Activated CD4-positive, alpha-beta memory T cell treated with anti-CD3 and anti-CD28 coated beads for 36 hours (primary cell): ENCODE measurements around the gene C19orf73. TPM values are rescaled to one million over a fixed set of nuclear protein-coding genes. Genes with fewer than 3 reads are reported as not detected.
A peak's percentile ranks its signal among the peaks of the same experiment; 100 is the strongest.
"Not testable (repeated sequence)": the region's sequence is repeated elsewhere in the genome, so short reads cannot be mapped to it uniquely, and the experiment has no call there.

Source experiments
- CTCF ChIA-PET: fragments of 350-600 bp; sonication (Branson Sonifier 250); formaldehyde crosslinking; loops from one replicate; lab custom pipeline; 2021; ENCODE audit warnings: antibody characterized with exemption, inconsistent platforms; lab: Charles Lee
- POLR2A ChIA-PET: fragments of 350-600 bp; sonication (Branson Sonifier 250); formaldehyde crosslinking; loops from one replicate; lab custom pipeline; 2021; ENCODE audit warnings: antibody characterized with exemption; lab: Charles Lee
- DNase-seq: peaks from one replicate; pipeline ENCODE4 v3.0.0-alpha.2; 2020
- H3K27ac Mint-ChIP-seq: one replicate; pipeline ENCODE4 v1.8.0; 2021; ENCODE audit warnings: mixed read lengths
- H3K27me3 Mint-ChIP-seq: one replicate; pipeline ENCODE4 v1.8.0; 2021; ENCODE audit warnings: mixed read lengths
- H3K36me3 Mint-ChIP-seq: one replicate; pipeline ENCODE4 v1.8.0; 2021; ENCODE audit warnings: mixed read lengths
- H3K4me1 Mint-ChIP-seq: one replicate; pipeline ENCODE4 v1.8.0; 2021; ENCODE audit warnings: low read depth, mixed read lengths
- H3K4me3 Mint-ChIP-seq: one replicate; pipeline ENCODE4 v1.8.0; 2021; ENCODE audit warnings: mild to moderate bottlenecking, mixed read lengths
- H3K9me3 Mint-ChIP-seq: one replicate; pipeline ENCODE4 v1.8.0; 2021; ENCODE audit warnings: mixed read lengths
- intact Hi-C: fragments of 100-400 bp; cut with micrococcal nuclease; formaldehyde crosslinking; loops from one replicate; pipeline ENCODE4 v1.15.1; 2023
- total RNA-seq, 2 experiments: library from RNA; stranded (reverse); gene quantifications; one replicate each; pipeline ENCODE4 v1.2.3, GENCODE V29; 2021

The C19orf73 gene
- total RNA-seq, 2 experiments from 2014 or later, result 1.4 TPM

DNA sequence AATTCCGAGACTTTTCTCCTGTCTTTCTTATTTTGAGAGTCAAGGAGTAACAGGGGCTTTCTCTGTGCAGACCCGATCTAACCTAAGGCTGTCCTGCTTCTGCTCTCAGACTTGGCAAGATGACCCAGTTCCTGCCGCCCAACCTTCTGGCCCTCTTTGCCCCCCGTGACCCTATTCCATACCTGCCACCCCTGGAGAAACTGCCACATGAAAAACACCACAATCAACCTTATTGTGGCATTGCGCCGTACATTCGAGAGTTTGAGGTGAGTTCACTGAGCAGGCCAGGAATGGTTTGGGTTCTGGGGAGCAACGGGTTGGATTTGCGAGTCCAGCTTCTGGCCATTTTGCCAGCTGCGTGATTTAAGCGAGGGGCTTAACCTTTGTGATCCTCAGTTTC, 32.6 kb downstream of the C19orf73 start:
- ChIA-PET POLR2A (interaction anchor here (0.8 kb wide), 1 partner anchor 28 kb away, joined by 3 read pairs; the partner anchor contains the start of gene LIN7B), CTCF (interaction anchor here (1.2 to 4.0 kb wide), 5 partner anchors 9 to 62 kb away, joined by 3 to 42 read pairs (median 6); no protein-coding TSS in a partner anchor)
- peak overlapping the region; percentile 96 for H3K4me3 Mint-ChIP-seq
- no peaks in the 10 kb centered on the region for H3K9me3 Mint-ChIP-seq
- peaks cover 39% of the 10 kb centered on the region for H3K4me1 Mint-ChIP-seq
- DNase-seq, result no peak
- no peaks in the 10 kb centered on the region for H3K27me3 Mint-ChIP-seq
- intact Hi-C loops, result loop anchor here (10.0 kb wide), 1 partner anchor 91 kb away; the partner anchor contains the start of genes GYS1 and RUVBL2
- H3K27ac Mint-ChIP-seq, result peak overlapping the region; percentile 82
- peaks cover 38% of the 10 kb centered on the region for H3K36me3 Mint-ChIP-seq

GRCh38 chr19:49085868-49086232, 33.1 kb downstream of the C19orf73 start:
- Mint-ChIP-seq H3K27ac (peak overlapping the region; percentile 82), H3K9me3 (no peaks in the 10 kb centered on the region), H3K4me3 (peak overlapping the region; percentile 96), H3K27me3 (no peaks in the 10 kb centered on the region), H3K36me3 (peaks cover 35% of the 10 kb centered on the region), H3K4me1 (peaks cover 37% of the 10 kb centered on the region)
- CTCF ChIA-PET, result interaction anchor here (1.2 to 4.0 kb wide), 4 partner anchors 9 to 62 kb away, joined by 3 to 42 read pairs (median 6); no protein-coding TSS in a partner anchor
- no peak for DNase-seq
- intact Hi-C loops, result loop anchor here (1.0 to 10.0 kb wide), 3 partner anchors 33 to 440 kb away; partner anchors contain the start of genes C19orf73, CA11, GYS1 and PPFIA3
- POLR2A ChIA-PET, result interaction anchor here (0.8 kb wide), 1 partner anchor 28 kb away, joined by 3 read pairs; the partner anchor contains the start of gene LIN7B

DNA sequence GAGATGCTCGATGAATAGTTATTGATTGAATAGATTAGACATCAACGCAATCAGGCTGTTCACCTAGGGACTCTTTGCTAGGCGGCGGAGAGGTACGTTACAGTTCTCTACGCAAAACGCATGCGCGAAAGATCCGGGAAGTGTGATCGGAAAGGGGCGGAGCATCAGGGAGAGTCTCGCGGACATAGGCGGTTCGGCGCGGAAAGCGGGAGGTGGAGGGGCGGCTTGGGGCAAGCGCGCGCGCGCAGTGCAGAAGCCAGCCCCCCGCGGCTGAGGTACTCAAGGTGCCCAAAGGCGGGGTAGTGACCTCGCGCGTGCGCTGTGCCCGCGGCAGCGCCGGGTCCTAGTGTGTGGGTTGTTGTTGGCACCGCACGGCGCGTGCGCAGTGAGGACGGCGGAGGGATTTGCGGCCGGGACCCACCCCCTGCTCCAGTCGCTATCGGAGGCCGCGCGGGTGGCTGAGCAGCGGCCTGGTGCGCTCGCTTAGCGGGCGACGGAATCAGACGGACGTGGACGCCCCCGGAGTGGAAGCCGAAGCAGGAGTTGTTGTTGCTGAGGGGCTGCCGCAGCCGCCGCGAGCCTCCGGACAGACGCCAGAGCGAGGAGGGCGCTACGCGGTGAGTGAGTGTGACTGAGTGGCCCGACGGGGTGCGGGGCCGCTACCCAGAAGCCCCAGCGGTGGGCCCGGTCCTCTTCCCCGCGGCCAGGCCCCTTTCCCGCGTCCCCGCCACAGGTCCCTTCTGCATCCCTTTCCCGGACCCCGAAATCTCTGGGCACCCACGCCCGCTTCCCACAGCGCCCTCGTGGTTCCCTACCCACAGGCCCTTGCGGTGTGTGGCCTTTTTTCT, 33.7 kb downstream of the C19orf73 start, which contains the start of gene SNRNP70:
Gene SNRNP70, plus strand, starts transcription at position 432 of the 848 bp plus-strand sequence. CDS start 964 bp downstream, outside the sequence.
- DNase-seq, result peak; percentile 99
- ChIA-PET POLR2A (no interaction called here), CTCF (interaction anchor here (2.5 to 4.0 kb wide), 2 partner anchors 13 to 21 kb away, joined by 8 to 42 read pairs; no protein-coding TSS in a partner anchor)
- H3K27me3 Mint-ChIP-seq, result no peaks in the 10 kb centered on the region
- H3K36me3 Mint-ChIP-seq, result peaks cover 29% of the 10 kb centered on the region
- H3K9me3 Mint-ChIP-seq, result no peaks in the 10 kb centered on the region
- peaks cover 31% of the 10 kb centered on the region for H3K4me1 Mint-ChIP-seq
- peak within 1 kb of the TSS; percentile 96 for H3K4me3 Mint-ChIP-seq
- H3K27ac Mint-ChIP-seq, result peak within 1 kb of the TSS; percentile 82
- intact Hi-C loops, result loop anchor here (1.0 to 10.0 kb wide), 3 partner anchors 34 to 439 kb away; partner anchors contain the start of genes C19orf73, CA11, GYS1 and PPFIA3

DNA sequence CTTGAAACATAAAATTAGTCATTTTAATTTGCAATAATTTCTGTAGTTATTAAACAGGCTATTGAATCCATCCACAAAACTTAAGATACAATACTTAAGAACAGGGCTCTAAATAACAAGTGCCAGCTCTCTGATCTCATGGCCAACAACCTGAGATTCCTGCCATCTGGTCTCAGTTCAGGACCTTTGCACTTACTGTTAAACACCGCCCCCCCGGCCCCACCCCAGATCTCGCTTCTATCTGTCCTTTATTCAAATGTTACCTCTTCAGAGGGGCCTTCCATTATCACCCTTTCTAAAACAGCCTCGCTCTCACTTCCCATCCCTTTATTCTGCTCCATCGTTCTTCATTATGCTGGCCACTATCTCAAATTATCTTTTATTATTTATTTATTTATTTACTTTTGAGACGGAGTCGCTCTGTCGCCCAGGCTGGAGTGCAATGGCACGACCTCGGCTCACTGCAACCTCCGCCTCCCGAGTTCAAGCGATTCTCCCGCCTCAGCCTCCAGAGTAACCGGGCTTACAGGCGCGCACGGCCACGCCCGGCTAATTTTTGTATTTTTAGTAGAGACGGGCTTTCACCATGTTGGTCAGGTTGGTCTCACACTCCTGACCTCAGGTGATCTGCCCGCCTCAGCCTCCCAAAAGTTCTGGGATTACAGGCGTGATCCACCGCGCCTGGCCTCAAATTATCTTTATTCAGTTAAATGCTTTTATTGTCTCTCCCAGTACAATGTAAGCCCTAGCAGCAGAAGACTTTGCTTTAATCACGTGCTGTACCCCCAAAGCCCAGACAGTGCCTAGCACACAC, 34.5 kb downstream of the C19orf73 start:
- ChIA-PET POLR2A (no interaction called here), CTCF (no interaction called here)
- Mint-ChIP-seq H3K9me3 (no peaks in the 10 kb centered on the region), H3K27me3 (no peaks in the 10 kb centered on the region), H3K4me3 (peak overlapping the region; percentile 96), H3K36me3 (peaks cover 27% of the 10 kb centered on the region), H3K27ac (peak overlapping the region; percentile 82), H3K4me1 (peaks cover 29% of the 10 kb centered on the region)
- intact Hi-C loops, result loop anchor here (1.0 to 10.0 kb wide), 3 partner anchors 35 to 438 kb away; partner anchors contain the start of genes C19orf73, CA11, GYS1 and PPFIA3
- DNase-seq, result no peak

DNA sequence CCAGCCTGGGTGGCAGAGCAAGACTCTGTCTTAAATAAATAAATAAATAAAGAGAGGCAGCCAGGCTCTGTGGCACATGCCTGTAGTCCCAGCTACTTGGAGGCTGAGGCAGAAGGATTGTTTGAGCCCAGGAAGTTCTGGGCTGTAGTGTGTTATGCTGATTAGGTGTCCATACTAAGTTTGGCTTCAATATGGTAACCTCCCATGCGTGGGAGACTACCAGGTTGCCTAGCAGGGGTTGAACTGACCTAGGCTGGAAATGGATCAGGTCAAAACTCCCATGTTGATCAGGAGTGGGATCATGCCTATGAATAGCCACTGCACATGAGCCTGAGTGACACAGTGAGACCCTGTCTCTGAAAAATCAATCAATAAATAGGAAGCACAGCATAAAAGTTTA, 37.7 kb downstream of the C19orf73 start:
- Mint-ChIP-seq H3K9me3 (no peaks in the 10 kb centered on the region), H3K27ac (no peak overlapping the region), H3K36me3 (peaks cover 8% of the 10 kb centered on the region), H3K4me3 (no peak overlapping the region), H3K27me3 (peaks cover 2% of the 10 kb centered on the region), H3K4me1 (peaks cover 12% of the 10 kb centered on the region)
- POLR2A ChIA-PET, result no interaction called here
- CTCF ChIA-PET, result interaction anchor here (2.3 kb wide), 1 partner anchor 17 kb away, joined by 13 read pairs; no protein-coding TSS in a partner anchor
- intact Hi-C loops, result loop anchor here (10.0 kb wide), 1 partner anchor 86 kb away; the partner anchor contains the start of genes GYS1 and RUVBL2
- no peak for DNase-seq

- no peak overlapping the region for H3K4me3 Mint-ChIP-seq
- DNase-seq, result no peak
- CTCF ChIA-PET, result interaction anchor here (0.6 kb wide), 1 partner anchor 87 kb away, joined by 3 read pairs; the partner anchor contains the start of genes GYS1 and RUVBL2
- no peaks in the 10 kb centered on the region for H3K9me3 Mint-ChIP-seq
- H3K27me3 Mint-ChIP-seq, result peaks cover 6% of the 10 kb centered on the region
- POLR2A ChIA-PET, result no interaction called here
- intact Hi-C loops, result loop anchor here (10.0 kb wide), 1 partner anchor 86 kb away; the partner anchor contains the start of genes GYS1 and RUVBL2
- peaks cover 7% of the 10 kb centered on the region for H3K4me1 Mint-ChIP-seq
- peaks cover 3% of the 10 kb centered on the region for H3K36me3 Mint-ChIP-seq
- no peak overlapping the region for H3K27ac Mint-ChIP-seq
These were observed 38.6 kb downstream of the C19orf73 start for GRCh38 chr19:49080392-49080791.

- H3K36me3 Mint-ChIP-seq, POLR2A ChIA-PET, H3K4me3 Mint-ChIP-seq, H3K9me3 Mint-ChIP-seq, H3K27ac Mint-ChIP-seq: not testable (repeated sequence)
- intact Hi-C loops, result loop anchor here (2.0 kb wide), 1 partner anchor 72 kb away; no protein-coding TSS in a partner anchor
- CTCF ChIA-PET, result interaction anchor here (0.6 to 2.6 kb wide), 6 partner anchors 15 to 124 kb away, joined by 3 to 8 read pairs (median 4); no protein-coding TSS in a partner anchor
- H3K27me3 Mint-ChIP-seq, result peaks cover 36% of the 10 kb centered on the region
- peaks cover 11% of the 10 kb centered on the region for H3K4me1 Mint-ChIP-seq
- DNase-seq, result peak; percentile 45
These were observed 44.1 kb downstream of the C19orf73 start for GRCh38 chr19:49074869-49075268.

DNA sequence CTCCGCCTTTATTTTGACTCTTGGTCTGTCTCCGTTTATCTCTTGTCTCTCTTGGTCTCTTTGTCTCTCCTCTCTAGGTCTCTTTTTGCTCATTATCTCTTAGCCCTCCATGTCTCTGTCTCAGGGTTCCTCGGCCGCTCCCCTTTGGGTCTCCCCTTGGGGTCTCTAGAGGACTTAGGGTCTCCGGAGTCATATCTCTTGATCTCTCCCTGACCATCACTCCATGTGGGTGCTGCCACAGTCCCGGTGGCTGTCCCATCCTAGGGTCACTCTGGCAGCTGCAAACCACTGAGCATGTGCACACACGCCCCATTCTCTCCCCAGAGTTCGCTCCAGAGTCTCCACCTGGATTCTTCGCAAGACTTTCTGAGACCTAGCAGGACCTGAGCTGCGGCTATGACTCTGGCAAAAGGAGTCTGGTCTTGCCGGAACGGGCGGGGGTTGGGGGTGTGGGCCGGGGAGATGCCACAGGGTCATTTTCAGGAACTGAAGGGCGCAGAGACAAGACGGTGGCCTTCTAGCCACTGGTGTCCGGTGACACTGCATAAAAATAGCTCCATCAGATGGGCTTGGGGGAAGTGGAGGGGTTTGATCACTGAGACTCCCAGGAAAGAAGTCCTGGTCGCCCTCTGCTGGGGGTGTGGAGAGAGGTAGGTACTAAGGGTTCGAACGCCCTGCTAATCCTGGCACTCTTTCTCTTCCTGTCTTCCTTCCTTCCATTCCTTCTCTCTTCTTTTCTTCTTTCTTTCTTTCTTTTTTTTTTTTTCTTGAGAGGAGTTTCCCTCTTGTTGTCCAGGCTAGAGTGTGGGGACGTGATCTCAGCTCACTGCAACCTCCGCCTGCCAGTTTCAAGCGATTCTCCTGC, 45.2 kb downstream of the C19orf73 start:
- peaks cover 45% of the 10 kb centered on the region for H3K27me3 Mint-ChIP-seq
- no peaks in the 10 kb centered on the region for H3K36me3 Mint-ChIP-seq
- no peak for DNase-seq
- ChIA-PET POLR2A (no interaction called here), CTCF (interaction anchor here (0.7 to 2.6 kb wide), 8 partner anchors 8 to 125 kb away, joined by 3 to 8 read pairs (median 4); partner anchors contain the start of genes GYS1 and RUVBL2)
- H3K9me3 Mint-ChIP-seq, result no peaks in the 10 kb centered on the region
- H3K4me1 Mint-ChIP-seq, result peaks cover 11% of the 10 kb centered on the region
- H3K27ac Mint-ChIP-seq, result no peak overlapping the region
- no peak overlapping the region for H3K4me3 Mint-ChIP-seq
- intact Hi-C loops, result loop anchor here (2.0 kb wide), 1 partner anchor 73 kb away; no protein-coding TSS in a partner anchor

GRCh38 chr19:49071860-49072547, 46.9 kb downstream of the C19orf73 start:
- Mint-ChIP-seq H3K4me1 (peaks cover 11% of the 10 kb centered on the region), H3K36me3 (no peaks in the 10 kb centered on the region), H3K27ac (no peak overlapping the region), H3K4me3 (no peak overlapping the region), H3K9me3 (no peaks in the 10 kb centered on the region), H3K27me3 (peaks cover 54% of the 10 kb centered on the region)
- CTCF ChIA-PET, result interaction anchor here (0.7 to 1.6 kb wide), 2 partner anchors 63 to 74 kb away, joined by 3 to 4 read pairs; no protein-coding TSS in a partner anchor
- intact Hi-C loops, result no loop called here
- DNase-seq, result peak; percentile 34
- POLR2A ChIA-PET, result no interaction called here

DNA sequence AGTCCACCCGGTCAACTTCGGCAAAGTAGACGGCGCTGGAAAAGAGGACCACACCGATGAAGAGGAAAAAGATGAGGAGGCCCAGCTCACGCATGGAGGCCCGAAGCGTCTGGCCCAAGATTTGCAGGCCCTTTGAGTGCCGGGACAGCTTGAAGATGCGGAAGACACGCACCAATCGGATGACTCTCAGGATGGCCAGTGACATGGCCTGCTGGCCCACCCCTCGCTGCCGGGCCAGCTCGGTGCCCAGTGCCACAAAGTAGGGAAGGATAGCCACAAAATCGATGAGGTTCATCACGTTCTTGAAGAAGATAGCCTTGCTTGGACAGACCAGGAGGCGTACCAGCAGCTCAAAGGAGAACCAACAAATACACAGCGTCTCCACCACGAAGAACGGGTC, 48.5 kb downstream of the C19orf73 start:
- intact Hi-C loops, result no loop called here
- ChIA-PET CTCF (interaction anchor here (1.7 kb wide), 1 partner anchor 28 kb away, joined by 7 read pairs; no protein-coding TSS in a partner anchor), POLR2A (no interaction called here)
- Mint-ChIP-seq H3K4me1 (peaks cover 11% of the 10 kb centered on the region), H3K27ac (no peak overlapping the region), H3K4me3 (no peak overlapping the region), H3K36me3 (no peaks in the 10 kb centered on the region), H3K9me3 (no peaks in the 10 kb centered on the region), H3K27me3 (peaks cover 61% of the 10 kb centered on the region)
- no peak for DNase-seq
